B cell (primary cell): ENCODE measurements around the gene PLIN5. TPM values are rescaled to one million over a fixed set of nuclear protein-coding genes. Genes with fewer than 3 reads are reported as not detected.

Experiments
- ATAC-seq: fragments of 200-7000 bp; cut with Tn5 transposase; one replicate; pipeline ENCODE4 v1.10.0; 2021; ENCODE audit warnings: low read depth, mild to moderate bottlenecking, moderate number of reproducible peaks, moderate library complexity
- CTCF ChIA-PET: fragments of 350-600 bp; sonication (Branson Sonifier 250); formaldehyde crosslinking; loops from one replicate; lab custom pipeline; 2021; ENCODE audit warnings: antibody characterized with exemption, inconsistent platforms; lab: Charles Lee
- POLR2A ChIA-PET: fragments of 350-600 bp; sonication (Branson Sonifier 250); formaldehyde crosslinking; loops from one replicate; lab custom pipeline; 2021; ENCODE audit warnings: antibody characterized with exemption; lab: Charles Lee
- DNase-seq: peaks from one replicate; pipeline ENCODE4 v3.0.0; 2013
- H2AFZ ChIP-seq: 2 replicates; pipeline ENCODE4 v1.6.1; 2012; ENCODE audit warnings: mild to moderate bottlenecking, low read depth, low read length; ENCODE audit not compliant: insufficient read depth, poor library complexity, severe bottlenecking
- H3K27ac ChIP-seq, 2 donors: 1 replicate in 1 of 2; 2 replicates in 1 of 2; pipeline ENCODE4 v1.5.1; 2012 to 2013; ENCODE audit warnings: low read length in 2 of 2, mild to moderate bottlenecking in 2 of 2, moderate library complexity in 1 of 2
- H3K27me3 ChIP-seq, 4 experiments: fragments of 200-600 bp in 1 of 4; sonication (generic) in 1 of 4; replicated peaks in 1 of 4; 1 replicate in 2 of 4; 2 replicates in 2 of 4; pipeline versions ENCODE4 v1.6.1 to v1.7.0; 2013 to 2016; ENCODE audit warnings: low read length in 3 of 4, mild to moderate bottlenecking in 2 of 4, mixed read lengths in 1 of 4, moderate library complexity in 1 of 4; ENCODE audit not compliant: insufficient read depth in 4 of 4, control insufficient read depth in 3 of 4; ENCODE audit errors: control extremely low read depth in 1 of 4
- H3K36me3 ChIP-seq, 2 experiments: replicated peaks in 1 of 2; 1 replicate in 1 of 2; 2 replicates in 1 of 2; pipeline versions ENCODE4 v1.6.1 to v1.7.1; 2013; ENCODE audit warnings: low read length in 1 of 2; ENCODE audit not compliant: insufficient read depth in 2 of 2, control insufficient read depth in 1 of 2; ENCODE audit errors: control extremely low read depth in 1 of 2, extremely low read depth in 1 of 2
- H3K4me1 ChIP-seq, 2 donors: fragments of 200-600 bp in 1 of 2; sonication (generic) in 1 of 2; 1 replicate in 1 of 2; 2 replicates in 1 of 2; pipeline versions ENCODE4 v1.5.1 to v1.6.1; 2013 to 2017; ENCODE audit warnings: low read length in 2 of 2; ENCODE audit not compliant: control insufficient read depth in 2 of 2, insufficient read depth in 2 of 2
- H3K4me2 ChIP-seq: replicated peaks from 2 replicates; pipeline ENCODE3; 2012; ENCODE audit warnings: mild to moderate bottlenecking, low read depth, low read length; ENCODE audit not compliant: poor library complexity, severe bottlenecking
- H3K4me3 ChIP-seq, 5 experiments: fragments of 200-600 bp in 1 of 5; sonication (generic) in 1 of 5; 1 replicate in 3 of 5; 2 replicates in 2 of 5; pipeline versions ENCODE4 v1.5.1 to v1.7.0; 2011 to 2016; ENCODE audit warnings: low read length in 4 of 5, mild to moderate bottlenecking in 4 of 5, low read depth in 2 of 5, control low read depth in 1 of 5, moderate library complexity in 1 of 5; ENCODE audit not compliant: insufficient read depth in 1 of 5; ENCODE audit errors: control extremely low read depth in 1 of 5, extremely low read depth in 1 of 5
- H3K79me2 ChIP-seq: fragments of 200-600 bp; sonication (generic); one replicate; pipeline ENCODE4 v1.6.0; 2016; ENCODE audit warnings: low read length; ENCODE audit not compliant: control insufficient read depth, insufficient read depth
- H3K9ac ChIP-seq: fragments of 200-600 bp; sonication (generic); 2 replicates; pipeline ENCODE4 v1.6.1; 2017; ENCODE audit warnings: mild to moderate bottlenecking, low read length, moderate library complexity
- H3K9me3 ChIP-seq, 3 donors: one replicate each; pipeline versions ENCODE4 v1.6.1 to v1.7.1; 2013; ENCODE audit warnings: low read length in 2 of 3; ENCODE audit not compliant: control insufficient read depth in 2 of 3, insufficient read depth in 1 of 3; ENCODE audit errors: control extremely low read depth in 1 of 3
- H4K20me1 ChIP-seq: 2 replicates; pipeline ENCODE4 v1.6.0; 2012; ENCODE audit warnings: mild to moderate bottlenecking, low read length; ENCODE audit not compliant: insufficient read depth, control insufficient read depth, poor library complexity, severe bottlenecking
- H3K27ac Mint-ChIP-seq: one replicate; pipeline ENCODE4 v1.8.0; 2021; ENCODE audit warnings: mixed read lengths
- H3K27me3 Mint-ChIP-seq: one replicate; pipeline ENCODE4 v1.8.0; 2021; ENCODE audit warnings: mixed read lengths
- H3K4me1 Mint-ChIP-seq: one replicate; pipeline ENCODE4 v1.8.0; 2021; ENCODE audit warnings: mixed read lengths
- H3K4me3 Mint-ChIP-seq: one replicate; pipeline ENCODE4 v1.8.0; 2021; ENCODE audit warnings: mixed read lengths
- H3K9me3 Mint-ChIP-seq: one replicate; pipeline ENCODE4 v1.8.0; 2022; ENCODE audit warnings: mixed read lengths; ENCODE audit not compliant: insufficient read depth
- EZH2 ChIP-seq: IDR thresholded peaks from 2 replicates; pipeline ENCODE4 v1.6.1; 2012; ENCODE audit warnings: borderline replicate concordance, low read depth, mild to moderate bottlenecking, moderate library complexity, low read length; ENCODE audit not compliant: insufficient read depth, poor library complexity, severe bottlenecking
- WGBS: methylation state at CpG from one replicate; pipeline ENCODE4 v1.1.5; 2013; ENCODE audit warnings: missing lambda C conversion rate; ENCODE audit not compliant: insufficient coverage; 5-methylcytosine and 5-hydroxymethylcytosine counted together
- intact Hi-C: fragments of 100-400 bp; cut with micrococcal nuclease; formaldehyde crosslinking; loops from one replicate; pipeline ENCODE4 v1.10.0; 2022
- polyA plus RNA-seq: library from polyadenylated mRNA; depleted of rRNA; stranded (reverse); fragments of >200 nt; gene quantifications from 2 replicates; pipeline ENCODE4 v1.2.3, GENCODE V29; 2012
- total RNA-seq, 2 donors: library from RNA; stranded (reverse); fragments of 120-200 nt in 1 of 2; gene quantifications; 1 replicate in 1 of 2; 2 replicates in 1 of 2; pipeline versions ENCODE4 v1.2.3 to v1.2.4, GENCODE V29; 2013 to 2022
- TF ChIP-seq, protein P1 (sequence below): fragments of 200-600 bp; IDR thresholded peaks from one replicate; pipeline ENCODE4 v1.8.0; 2022; ENCODE audit warnings: antibody characterized with exemption, mild to moderate bottlenecking

Gene PLIN5
- total and polyA plus RNA-seq, 2 donors (not counting 1 experiment from before 2014, with no cell fraction given): 0.15 to 0.27 TPM

DNA sequence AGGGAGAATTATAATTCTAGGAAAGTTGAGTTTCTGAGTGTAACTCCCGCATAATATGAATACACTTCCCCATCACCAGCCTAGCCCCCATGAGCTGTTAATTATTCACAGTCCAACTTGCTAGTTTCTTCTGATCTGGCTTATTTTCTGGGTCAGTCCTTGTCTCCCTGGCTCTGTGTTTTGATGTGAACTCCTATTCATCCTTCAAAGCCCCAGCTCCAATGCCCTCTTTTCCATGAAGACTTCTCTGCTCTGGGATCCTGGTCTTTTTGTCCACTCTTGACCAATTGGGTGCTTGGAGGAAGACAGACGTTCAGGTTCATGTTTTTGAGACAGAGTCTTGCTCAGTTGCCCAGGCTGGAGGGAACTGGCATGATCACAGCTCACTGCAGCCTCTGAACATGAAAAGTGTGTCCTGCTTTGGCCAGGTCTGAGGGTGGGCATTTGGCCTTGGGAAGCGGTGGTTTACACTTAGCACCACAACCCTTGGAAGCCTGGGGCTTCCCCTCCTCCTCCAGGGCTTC lies 4.2 kb upstream of the PLIN5 start:
- intact Hi-C loops: no loop called here
- no peaks in the 10 kb centered on the region for H4K20me1 ChIP-seq
- no peak for DNase-seq
- H3K27me3 ChIP-seq: peaks cover 0 to 34% (median 7%) of the 10 kb centered on the region in 4 experiments
- H3K36me3 ChIP-seq: no peaks in the 10 kb centered on the region
- H3K9ac ChIP-seq: no peak overlapping the region
- TF ChIP-seq, protein P1, sequence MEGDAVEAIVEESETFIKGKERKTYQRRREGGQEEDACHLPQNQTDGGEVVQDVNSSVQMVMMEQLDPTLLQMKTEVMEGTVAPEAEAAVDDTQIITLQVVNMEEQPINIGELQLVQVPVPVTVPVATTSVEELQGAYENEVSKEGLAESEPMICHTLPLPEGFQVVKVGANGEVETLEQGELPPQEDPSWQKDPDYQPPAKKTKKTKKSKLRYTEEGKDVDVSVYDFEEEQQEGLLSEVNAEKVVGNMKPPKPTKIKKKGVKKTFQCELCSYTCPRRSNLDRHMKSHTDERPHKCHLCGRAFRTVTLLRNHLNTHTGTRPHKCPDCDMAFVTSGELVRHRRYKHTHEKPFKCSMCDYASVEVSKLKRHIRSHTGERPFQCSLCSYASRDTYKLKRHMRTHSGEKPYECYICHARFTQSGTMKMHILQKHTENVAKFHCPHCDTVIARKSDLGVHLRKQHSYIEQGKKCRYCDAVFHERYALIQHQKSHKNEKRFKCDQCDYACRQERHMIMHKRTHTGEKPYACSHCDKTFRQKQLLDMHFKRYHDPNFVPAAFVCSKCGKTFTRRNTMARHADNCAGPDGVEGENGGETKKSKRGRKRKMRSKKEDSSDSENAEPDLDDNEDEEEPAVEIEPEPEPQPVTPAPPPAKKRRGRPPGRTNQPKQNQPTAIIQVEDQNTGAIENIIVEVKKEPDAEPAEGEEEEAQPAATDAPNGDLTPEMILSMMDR: no peak
- TF ChIP-seq EZH2: no peak
- Mint-ChIP-seq H3K27me3 (peaks cover 13% of the 10 kb centered on the region), H3K4me3 (no peak overlapping the region), H3K27ac (no peak overlapping the region), H3K4me1 (peaks cover 16% of the 10 kb centered on the region), H3K9me3 (no peaks in the 10 kb centered on the region)
- H3K79me2 ChIP-seq: no peaks in the 10 kb centered on the region
- peak overlapping the region in 2 of 5 experiments; percentile 38 to 75 for H3K4me3 ChIP-seq
- POLR2A ChIA-PET: no interaction called here
- H2AFZ ChIP-seq: no peak overlapping the region
- ATAC-seq: no peak
- peak overlapping the region; percentile 33 for H3K4me2 ChIP-seq
- H3K4me1 ChIP-seq: peaks cover 16 to 19% of the 10 kb centered on the region in 2 donors
- no peak overlapping the region for H3K27ac ChIP-seq
- CTCF ChIA-PET: interaction anchor here (0.8 to 1.5 kb wide), 3 partner anchors 14 to 97 kb away, joined by 3 to 6 read pairs (median 3); no protein-coding TSS in a partner anchor
- peaks cover 0 to 39% (median 0%) of the 10 kb centered on the region in 3 donors for H3K9me3 ChIP-seq
- 77% methylated on average over 2 of the region's 3 CpGs for WGBS

DNA sequence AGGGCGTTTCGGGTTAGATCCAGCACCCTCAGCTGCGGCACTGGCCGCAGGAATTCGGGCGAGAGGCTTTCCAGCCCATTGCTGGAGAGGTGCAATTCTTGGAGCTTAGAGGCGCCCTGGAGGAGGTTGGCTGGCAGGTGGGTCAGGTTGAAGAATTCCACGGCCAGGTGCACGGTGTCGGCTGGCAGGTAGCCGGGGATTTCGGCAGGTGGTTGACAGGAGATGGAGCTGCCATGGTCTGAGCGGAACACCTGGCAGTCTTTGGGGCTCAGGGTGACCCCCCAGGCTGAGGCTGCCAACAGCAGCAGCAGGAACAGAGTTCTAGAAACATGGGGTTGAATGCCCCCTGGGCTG lies 3.6 kb upstream of the PLIN5 start:
- Histone ChIP-seq H3K4me2 (no peak overlapping the region), H4K20me1 (no peaks in the 10 kb centered on the region), H3K4me3 (peak overlapping the region in 1 of 5 experiments; percentile 75), H3K36me3 (no peaks in the 10 kb centered on the region), H3K27me3 (peaks cover 0 to 34% (median 7%) of the 10 kb centered on the region in 4 experiments), H2AFZ (no peak overlapping the region), H3K9ac (no peak overlapping the region), H3K27ac (no peak overlapping the region), H3K79me2 (no peaks in the 10 kb centered on the region), H3K9me3 (peaks cover 0 to 39% (median 0%) of the 10 kb centered on the region in 3 donors), H3K4me1 (peaks cover 16 to 19% of the 10 kb centered on the region in 2 donors)
- Mint-ChIP-seq H3K4me1 (peaks cover 16% of the 10 kb centered on the region), H3K9me3 (no peaks in the 10 kb centered on the region), H3K27ac (no peak overlapping the region), H3K27me3 (peaks cover 13% of the 10 kb centered on the region), H3K4me3 (no peak overlapping the region)
- TF ChIP-seq, protein P1: no peak
- TF ChIP-seq EZH2: no peak
- ChIA-PET CTCF (interaction anchor here (0.8 to 1.0 kb wide), 2 partner anchors 13 to 20 kb away, joined by 3 read pairs; no protein-coding TSS in a partner anchor), POLR2A (no interaction called here)
- 93% methylated on average over 13 of the region's 13 CpGs for WGBS
- no peak for DNase-seq
- ATAC-seq: no peak
- intact Hi-C loops: no loop called here
